ENCODE measurements around the gene PVRIG.
A peak's percentile ranks its signal among the peaks of the same experiment; 100 is the strongest.
"Not testable (repeated sequence)": the region's sequence is repeated elsewhere in the genome, so short reads cannot be mapped to it uniquely, and the experiment has no call there.

PVRIG gene

DNA sequence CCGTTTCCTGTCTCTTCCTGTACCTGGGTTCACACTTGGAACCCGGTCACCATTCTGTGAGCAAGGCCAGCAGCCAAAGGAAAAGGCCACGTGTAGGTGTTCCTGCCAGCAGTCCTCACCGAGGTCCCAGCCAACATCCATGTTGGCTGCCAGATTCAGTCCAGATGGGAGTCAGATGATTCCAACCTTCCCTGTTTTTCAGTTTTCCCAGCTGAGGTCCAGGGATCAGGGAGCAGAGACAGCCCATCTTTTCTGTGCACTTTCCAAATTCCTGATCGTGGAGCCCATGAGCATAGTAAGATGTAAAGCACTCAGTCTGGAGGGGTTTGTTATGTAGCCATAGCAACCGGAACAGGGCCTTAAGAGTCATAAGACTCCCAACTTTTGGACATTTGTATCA, 3.9 kb upstream of the PVRIG start:
- Mint-ChIP-seq H3K4me3 (no peak overlapping the region), H3K4me1 (peaks cover 44% of the 10 kb centered on the region), H3K27me3 (ENCODE audit: low read depth, poor library complexity) (peaks cover 3% of the 10 kb centered on the region), H3K9me3 (no peaks in the 10 kb centered on the region), H3K27ac (no peak overlapping the region), H3K36me3 (ENCODE audit: low read depth) (no peaks in the 10 kb centered on the region)
- TF ChIP-seq, protein P1, sequence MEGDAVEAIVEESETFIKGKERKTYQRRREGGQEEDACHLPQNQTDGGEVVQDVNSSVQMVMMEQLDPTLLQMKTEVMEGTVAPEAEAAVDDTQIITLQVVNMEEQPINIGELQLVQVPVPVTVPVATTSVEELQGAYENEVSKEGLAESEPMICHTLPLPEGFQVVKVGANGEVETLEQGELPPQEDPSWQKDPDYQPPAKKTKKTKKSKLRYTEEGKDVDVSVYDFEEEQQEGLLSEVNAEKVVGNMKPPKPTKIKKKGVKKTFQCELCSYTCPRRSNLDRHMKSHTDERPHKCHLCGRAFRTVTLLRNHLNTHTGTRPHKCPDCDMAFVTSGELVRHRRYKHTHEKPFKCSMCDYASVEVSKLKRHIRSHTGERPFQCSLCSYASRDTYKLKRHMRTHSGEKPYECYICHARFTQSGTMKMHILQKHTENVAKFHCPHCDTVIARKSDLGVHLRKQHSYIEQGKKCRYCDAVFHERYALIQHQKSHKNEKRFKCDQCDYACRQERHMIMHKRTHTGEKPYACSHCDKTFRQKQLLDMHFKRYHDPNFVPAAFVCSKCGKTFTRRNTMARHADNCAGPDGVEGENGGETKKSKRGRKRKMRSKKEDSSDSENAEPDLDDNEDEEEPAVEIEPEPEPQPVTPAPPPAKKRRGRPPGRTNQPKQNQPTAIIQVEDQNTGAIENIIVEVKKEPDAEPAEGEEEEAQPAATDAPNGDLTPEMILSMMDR (IDR thresholded peaks at IDR 0.05), result no peak
- no peak for DNase-seq

DNA sequence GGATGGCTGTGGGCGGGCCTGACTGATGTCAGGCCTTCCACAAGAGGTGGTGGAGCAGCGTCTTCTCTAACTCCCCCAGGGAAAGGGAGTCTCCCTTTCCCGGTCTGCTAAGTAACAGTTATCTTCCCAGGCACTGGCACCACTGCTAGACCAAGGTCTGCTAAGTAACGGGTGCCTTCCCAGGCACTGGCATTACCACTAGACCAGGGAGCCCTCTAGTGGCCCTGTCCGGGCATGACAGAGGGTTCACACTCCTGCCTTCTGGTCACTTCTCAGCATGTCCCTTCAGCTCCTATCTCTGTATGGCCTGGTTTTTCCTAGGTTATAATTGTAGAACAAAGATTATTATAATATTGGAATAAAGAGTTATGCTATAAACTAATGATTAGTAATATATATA, 1.8 kb upstream of the PVRIG start:
- peaks cover 37% of the 10 kb centered on the region for H3K4me1 Mint-ChIP-seq
- H3K27me3 Mint-ChIP-seq (ENCODE audit: low read depth, poor library complexity); H3K4me3 Mint-ChIP-seq; H3K27ac Mint-ChIP-seq; H3K9me3 Mint-ChIP-seq; H3K36me3 Mint-ChIP-seq (ENCODE audit: low read depth): not testable (repeated sequence)
- DNase-seq, result peak; percentile 93
- TF ChIP-seq, protein P1 (IDR thresholded peaks at IDR 0.05), result peak; percentile 53

DNA sequence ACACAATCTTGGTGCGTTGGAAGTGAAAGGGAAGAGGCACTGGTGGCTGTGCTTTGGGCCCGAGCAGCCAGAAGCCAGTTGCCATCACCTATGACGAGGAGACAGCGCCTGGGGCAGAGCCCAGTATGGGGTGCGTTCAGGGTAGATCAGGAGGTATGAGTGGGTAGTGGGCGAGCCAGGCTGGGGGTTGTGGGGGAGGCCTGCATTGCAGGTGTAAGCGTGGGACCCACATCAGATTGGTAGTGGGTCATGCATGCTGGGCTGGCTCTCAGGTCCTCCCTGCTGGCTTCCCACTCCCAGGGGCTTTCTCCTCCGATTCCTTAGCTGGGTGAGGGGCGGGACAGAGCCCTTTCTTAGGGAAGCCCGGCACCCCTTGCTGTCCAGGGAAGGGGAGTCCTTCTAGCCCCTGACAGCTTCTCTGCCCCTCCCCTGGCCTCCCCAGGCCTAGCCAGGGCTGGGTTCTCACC, 445 bp upstream of the PVRIG start:
- TF ChIP-seq, protein P1 (IDR thresholded peaks at IDR 0.05), result no peak
- no peak for DNase-seq
- Mint-ChIP-seq H3K36me3 (ENCODE audit: low read depth) (peaks cover 2% of the 10 kb centered on the region), H3K4me1 (peaks cover 24% of the 10 kb centered on the region), H3K4me3 (no peak overlapping the region), H3K27me3 (ENCODE audit: low read depth, poor library complexity) (peaks cover 3% of the 10 kb centered on the region), H3K9me3 (no peaks in the 10 kb centered on the region), H3K27ac (no peak overlapping the region)

DNA sequence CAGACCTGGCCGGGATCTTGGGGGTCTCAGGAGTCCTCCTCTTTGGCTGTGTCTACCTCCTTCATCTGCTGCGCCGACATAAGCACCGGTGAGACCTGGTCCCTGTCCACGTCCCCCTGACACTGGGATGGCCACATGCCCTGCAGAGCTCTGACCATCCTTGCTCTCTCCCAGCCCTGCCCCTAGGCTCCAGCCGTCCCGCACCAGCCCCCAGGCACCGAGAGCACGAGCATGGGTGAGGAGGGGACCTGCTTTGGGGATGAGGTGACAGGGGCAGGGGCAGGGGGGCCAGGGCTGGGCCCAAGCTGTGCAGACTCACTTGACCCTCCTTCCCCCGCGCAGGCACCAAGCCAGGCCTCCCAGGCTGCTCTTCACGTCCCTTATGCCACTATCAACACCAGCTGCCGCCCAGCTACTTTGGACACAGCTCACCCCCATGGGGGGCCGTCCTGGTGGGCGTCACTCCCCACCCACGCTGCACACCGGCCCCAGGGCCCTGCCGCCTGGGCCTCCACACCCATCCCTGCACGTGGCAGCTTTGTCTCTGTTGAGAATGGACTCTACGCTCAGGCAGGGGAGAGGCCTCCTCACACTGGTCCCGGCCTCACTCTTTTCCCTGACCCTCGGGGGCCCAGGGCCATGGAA, 959 bp downstream of the PVRIG start:
- Mint-ChIP-seq H3K9me3 (no peaks in the 10 kb centered on the region), H3K36me3 (ENCODE audit: low read depth) (peaks cover 4% of the 10 kb centered on the region), H3K27ac (no peak overlapping the region), H3K27me3 (ENCODE audit: low read depth, poor library complexity) (peaks cover 3% of the 10 kb centered on the region), H3K4me3 (no peak overlapping the region), H3K4me1 (peaks cover 10% of the 10 kb centered on the region)
- no peak for DNase-seq
- TF ChIP-seq, protein P1 (IDR thresholded peaks at IDR 0.05), result no peak

DNA sequence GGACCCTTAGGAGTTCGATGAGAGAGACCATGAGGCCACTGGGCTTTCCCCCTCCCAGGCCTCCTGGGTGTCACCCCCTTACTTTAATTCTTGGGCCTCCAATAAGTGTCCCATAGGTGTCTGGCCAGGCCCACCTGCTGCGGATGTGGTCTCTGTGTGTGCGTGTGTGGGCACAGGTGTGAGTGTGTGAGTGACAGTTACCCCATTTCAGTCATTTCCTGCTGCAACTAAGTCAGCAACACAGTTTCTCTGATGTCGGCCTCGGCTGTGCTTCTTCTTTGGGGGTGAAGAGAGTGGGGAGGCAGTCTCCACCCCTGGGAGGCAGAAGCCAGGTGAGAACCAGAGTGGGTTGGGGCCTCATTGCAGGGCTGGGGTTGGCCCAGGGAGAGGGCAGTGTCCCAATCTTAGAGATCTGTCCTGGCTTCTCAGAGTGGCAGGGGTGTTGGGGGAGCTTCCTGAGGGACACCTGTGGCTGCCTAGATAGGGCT, 1.5 kb downstream of the PVRIG start:
- no peak for DNase-seq
- Mint-ChIP-seq H3K4me3 (no peak overlapping the region), H3K27ac (no peak overlapping the region), H3K9me3 (no peaks in the 10 kb centered on the region), H3K27me3 (ENCODE audit: low read depth, poor library complexity) (peaks cover 3% of the 10 kb centered on the region), H3K36me3 (ENCODE audit: low read depth) (peaks cover 4% of the 10 kb centered on the region), H3K4me1 (peaks cover 10% of the 10 kb centered on the region)
- TF ChIP-seq, protein P1 (IDR thresholded peaks at IDR 0.05), result no peak
